Panc1 (cell line): ENCODE data around the gene CTNND2. TPM values are rescaled to one million over a fixed set of nuclear protein-coding genes. Genes with fewer than 3 reads are reported as not detected.

Source experiments
- ATAC-seq: fragments of 200-7000 bp; cut with Tn5 transposase; 2 replicates; pipeline ENCODE4 v1.9.1; 2020; ENCODE audit warnings: mild to moderate bottlenecking, moderate library complexity
- BruUV-seq: library from RNA; stranded (reverse); fragments of 400-500 nt; replicated peaks from 2 replicates; lab custom pipeline; 2021; lab: Mats Ljungman, UMichigan
- CTCF ChIA-PET: fragments of 300-600 bp; sonication (Branson Sonifier 250); formaldehyde crosslinking; loops from one replicate; lab custom pipeline; 2022; ENCODE audit warnings: antibody characterized with exemption; lab: Charles Lee
- POLR2A ChIA-PET: fragments of 300-600 bp; sonication (Branson Sonifier 250); formaldehyde crosslinking; loops from one replicate; lab custom pipeline; 2022; ENCODE audit warnings: antibody characterized with exemption; lab: Charles Lee
- DNase-seq: peaks from one replicate; pipeline ENCODE4 v3.0.0-alpha.2; 2010; ENCODE audit warnings: low read depth, low spot score
- H3K27ac ChIP-seq: 2 replicates; pipeline ENCODE4 v1.5.1; 2011; ENCODE audit warnings: mild to moderate bottlenecking, low read length, inconsistent platforms
- H3K27me3 ChIP-seq: fragments of 200-500 bp; sonication (Bioruptor generic); 2 replicates; pipeline ENCODE4 v1.6.0; 2014; ENCODE audit warnings: low read length, inconsistent platforms; ENCODE audit not compliant: control insufficient read depth, insufficient read depth
- H3K36me3 ChIP-seq: fragments of 200-500 bp; sonication (Bioruptor generic); 2 replicates; pipeline ENCODE4 v1.5.1; 2014; ENCODE audit warnings: inconsistent platforms, mild to moderate bottlenecking, low read length, moderate library complexity; ENCODE audit not compliant: control insufficient read depth, insufficient read depth
- H3K4me1 ChIP-seq: 2 replicates; pipeline ENCODE4 v1.5.1; 2011; ENCODE audit warnings: inconsistent platforms, mild to moderate bottlenecking, low read length, moderate library complexity; ENCODE audit not compliant: control insufficient read depth, insufficient read depth
- H3K4me3 ChIP-seq, 2 experiments: 2 replicates each; pipeline ENCODE4 v1.5.1; 2011 to 2012; ENCODE audit warnings: low read depth in 2 of 2, low read length in 2 of 2, mild to moderate bottlenecking in 2 of 2, inconsistent platforms in 1 of 2, moderate library complexity in 1 of 2
- H3K9me3 ChIP-seq: fragments of 200-500 bp; sonication (Bioruptor generic); 2 replicates; pipeline ENCODE4 v1.5.1; 2014; ENCODE audit warnings: low read depth, mild to moderate bottlenecking, inconsistent platforms, low read length, moderate library complexity; ENCODE audit not compliant: control insufficient read depth, insufficient read depth
- POLR2AphosphoS5 ChIP-seq: IDR thresholded peaks from 2 replicates; pipeline ENCODE4 v1.6.1; 2012; ENCODE audit warnings: mild to moderate bottlenecking, low read depth, low read length, moderate library complexity
- SIN3A ChIP-seq: IDR thresholded peaks from 2 replicates; pipeline ENCODE4 v1.6.1; 2012; ENCODE audit warnings: low read depth, mild to moderate bottlenecking, low read length, moderate library complexity, borderline replicate concordance; ENCODE audit not compliant: insufficient read depth
- TCF7L2 ChIP-seq: IDR thresholded peaks from 2 replicates; pipeline ENCODE4 v1.6.1; 2011; ENCODE audit warnings: mild to moderate bottlenecking, low read depth, low read length, inconsistent platforms
- in situ Hi-C: cut with HindIII; loops from 2 replicates; pipeline ENCODE4 v1.10.0; 2016; ENCODE audit warnings: low sequenced_read_pairs, low pct_unique_long_range_greater_than_20kb
- intact Hi-C: fragments of 100-400 bp; cut with micrococcal nuclease; formaldehyde crosslinking; loops from one replicate; pipeline ENCODE4 v1.10.0; 2022; ENCODE audit not compliant: unreplicated experiment
- total RNA-seq: library from RNA; stranded (reverse); gene quantifications from one replicate; pipeline ENCODE4 v1.2.1, GENCODE V29; 2021; ENCODE audit not compliant: unreplicated experiment
- TF ChIP-seq, protein P1 (sequence below): fragments of 450-650 bp; IDR thresholded peaks from 2 replicates; pipeline ENCODE4 v1.5.1; 2017; ENCODE audit warnings: mild to moderate bottlenecking
- TF ChIP-seq, protein P2 (sequence below), 2 experiments: IDR thresholded peaks; 2 replicates each; pipeline ENCODE4 v1.6.1; 2011 to 2012; ENCODE audit warnings: low read depth in 2 of 2, control low read depth in 1 of 2, low read length in 1 of 2, mild to moderate bottlenecking in 1 of 2, moderate library complexity in 1 of 2; ENCODE audit not compliant: insufficient read depth in 1 of 2

Gene CTNND2
- total RNA-seq, 1 experiment from 2014 or later, result 1.0 TPM

DNA sequence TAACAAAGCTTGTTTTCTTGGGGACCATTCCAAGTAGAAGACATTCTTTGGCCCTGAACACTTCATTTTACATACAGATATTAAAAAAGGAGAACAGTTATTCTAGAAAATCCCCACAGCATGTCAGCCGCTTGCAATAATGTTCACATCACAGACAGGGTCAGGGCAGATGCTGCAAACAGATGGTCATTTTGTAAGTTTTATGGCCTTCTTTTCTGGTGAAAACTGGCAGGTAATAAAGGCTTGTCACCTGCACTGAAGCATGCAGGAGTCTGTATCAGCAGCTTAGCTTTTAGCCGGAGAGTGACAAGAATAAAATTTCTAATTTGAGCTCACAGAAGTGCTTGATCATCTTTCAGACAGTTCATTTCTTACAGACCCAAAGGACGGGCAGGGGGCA, 922.3 kb downstream of the CTNND2 start:
- POLR2A ChIA-PET, result no interaction called here
- intact Hi-C loops (no loop called here), in situ Hi-C loops (no loop called here)
- no peaks in the 10 kb centered on the region for H3K36me3 ChIP-seq
- no peak for ATAC-seq
- no TSS peak for BruUV-seq
- H3K4me3 ChIP-seq, result no peak overlapping the region
- CTCF ChIA-PET, result no interaction called here
- no peaks in the 10 kb centered on the region for H3K9me3 ChIP-seq
- H3K27me3 ChIP-seq, result peaks cover 11% of the 10 kb centered on the region
- DNase-seq, result no peak
- no peaks in the 10 kb centered on the region for H3K4me1 ChIP-seq
- no peak overlapping the region for H3K27ac ChIP-seq
- no peak for TF ChIP-seq SIN3A
- TF ChIP-seq, protein P1, sequence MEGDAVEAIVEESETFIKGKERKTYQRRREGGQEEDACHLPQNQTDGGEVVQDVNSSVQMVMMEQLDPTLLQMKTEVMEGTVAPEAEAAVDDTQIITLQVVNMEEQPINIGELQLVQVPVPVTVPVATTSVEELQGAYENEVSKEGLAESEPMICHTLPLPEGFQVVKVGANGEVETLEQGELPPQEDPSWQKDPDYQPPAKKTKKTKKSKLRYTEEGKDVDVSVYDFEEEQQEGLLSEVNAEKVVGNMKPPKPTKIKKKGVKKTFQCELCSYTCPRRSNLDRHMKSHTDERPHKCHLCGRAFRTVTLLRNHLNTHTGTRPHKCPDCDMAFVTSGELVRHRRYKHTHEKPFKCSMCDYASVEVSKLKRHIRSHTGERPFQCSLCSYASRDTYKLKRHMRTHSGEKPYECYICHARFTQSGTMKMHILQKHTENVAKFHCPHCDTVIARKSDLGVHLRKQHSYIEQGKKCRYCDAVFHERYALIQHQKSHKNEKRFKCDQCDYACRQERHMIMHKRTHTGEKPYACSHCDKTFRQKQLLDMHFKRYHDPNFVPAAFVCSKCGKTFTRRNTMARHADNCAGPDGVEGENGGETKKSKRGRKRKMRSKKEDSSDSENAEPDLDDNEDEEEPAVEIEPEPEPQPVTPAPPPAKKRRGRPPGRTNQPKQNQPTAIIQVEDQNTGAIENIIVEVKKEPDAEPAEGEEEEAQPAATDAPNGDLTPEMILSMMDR, result no peak
- no peak for TF ChIP-seq POLR2AphosphoS5
- TF ChIP-seq, protein P2, sequence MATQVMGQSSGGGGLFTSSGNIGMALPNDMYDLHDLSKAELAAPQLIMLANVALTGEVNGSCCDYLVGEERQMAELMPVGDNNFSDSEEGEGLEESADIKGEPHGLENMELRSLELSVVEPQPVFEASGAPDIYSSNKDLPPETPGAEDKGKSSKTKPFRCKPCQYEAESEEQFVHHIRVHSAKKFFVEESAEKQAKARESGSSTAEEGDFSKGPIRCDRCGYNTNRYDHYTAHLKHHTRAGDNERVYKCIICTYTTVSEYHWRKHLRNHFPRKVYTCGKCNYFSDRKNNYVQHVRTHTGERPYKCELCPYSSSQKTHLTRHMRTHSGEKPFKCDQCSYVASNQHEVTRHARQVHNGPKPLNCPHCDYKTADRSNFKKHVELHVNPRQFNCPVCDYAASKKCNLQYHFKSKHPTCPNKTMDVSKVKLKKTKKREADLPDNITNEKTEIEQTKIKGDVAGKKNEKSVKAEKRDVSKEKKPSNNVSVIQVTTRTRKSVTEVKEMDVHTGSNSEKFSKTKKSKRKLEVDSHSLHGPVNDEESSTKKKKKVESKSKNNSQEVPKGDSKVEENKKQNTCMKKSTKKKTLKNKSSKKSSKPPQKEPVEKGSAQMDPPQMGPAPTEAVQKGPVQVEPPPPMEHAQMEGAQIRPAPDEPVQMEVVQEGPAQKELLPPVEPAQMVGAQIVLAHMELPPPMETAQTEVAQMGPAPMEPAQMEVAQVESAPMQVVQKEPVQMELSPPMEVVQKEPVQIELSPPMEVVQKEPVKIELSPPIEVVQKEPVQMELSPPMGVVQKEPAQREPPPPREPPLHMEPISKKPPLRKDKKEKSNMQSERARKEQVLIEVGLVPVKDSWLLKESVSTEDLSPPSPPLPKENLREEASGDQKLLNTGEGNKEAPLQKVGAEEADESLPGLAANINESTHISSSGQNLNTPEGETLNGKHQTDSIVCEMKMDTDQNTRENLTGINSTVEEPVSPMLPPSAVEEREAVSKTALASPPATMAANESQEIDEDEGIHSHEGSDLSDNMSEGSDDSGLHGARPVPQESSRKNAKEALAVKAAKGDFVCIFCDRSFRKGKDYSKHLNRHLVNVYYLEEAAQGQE (IDR thresholded peaks at IDR 0.05; ENCODE audit: insufficient read depth in 1 of 2, low read depth in 2 of 2, low read length in 1 of 2), result no peak
- TF ChIP-seq TCF7L2, result no peak

DNA sequence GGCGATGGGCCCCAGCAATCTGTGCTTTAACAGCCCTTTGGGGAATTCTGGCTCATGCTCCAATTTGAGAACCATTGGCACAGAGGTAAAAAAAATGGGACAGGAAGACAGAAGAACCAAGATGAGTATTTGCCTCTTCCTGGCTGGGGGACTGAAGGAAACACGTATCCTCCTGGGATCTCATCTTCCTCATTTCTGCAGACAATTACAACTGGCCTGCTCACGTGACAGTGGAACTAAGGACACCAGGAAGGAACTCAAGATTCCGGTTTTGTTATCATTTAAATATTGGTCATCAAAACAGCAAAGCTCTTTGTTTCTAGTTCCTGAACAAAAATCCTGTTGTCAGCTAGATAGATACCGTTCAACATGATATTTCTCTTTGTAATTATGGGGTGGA, 927.2 kb downstream of the CTNND2 start:
- POLR2A ChIA-PET, result no interaction called here

More for the DNA sequence above, 927.2 kb downstream of the CTNND2 start:
- H3K4me1 ChIP-seq, result no peaks in the 10 kb centered on the region
- in situ Hi-C loops, result no loop called here
- H3K27me3 ChIP-seq, result peaks cover 17% of the 10 kb centered on the region
- no peak overlapping the region for H3K27ac ChIP-seq
- H3K4me3 ChIP-seq, result no peak overlapping the region
- ATAC-seq, result no peak
- intact Hi-C loops, result loop anchor here (5.0 kb wide), 1 partner anchor 525 kb away; no protein-coding TSS in a partner anchor
- CTCF ChIA-PET, result interaction anchor here (0.6 kb wide), 1 partner anchor 9 kb away, joined by 4 read pairs; no protein-coding TSS in a partner anchor
- H3K36me3 ChIP-seq, result no peaks in the 10 kb centered on the region
- BruUV-seq, result no TSS peak
- no peak for DNase-seq
- TF ChIP-seq POLR2AphosphoS5 (no peak), SIN3A (no peak), TCF7L2 (no peak)
- TF ChIP-seq, protein P1, result no peak
- TF ChIP-seq, protein P2 (IDR thresholded peaks at IDR 0.05; ENCODE audit: insufficient read depth in 1 of 2, low read depth in 2 of 2, low read length in 1 of 2), result no peak
- H3K9me3 ChIP-seq, result no peaks in the 10 kb centered on the region
